Natural killer cell treated with Interleukin-12 subunit alpha and Interleukin-12 subunit beta and Interleukin-15 and Interleukin-18, amount 100 ng/mL, for 72 hours (primary cell): ENCODE measurements around the gene SHISA8. TPM values are rescaled to one million over a fixed set of nuclear protein-coding genes. Genes with fewer than 3 reads are reported as not detected.

Experiments
- ATAC-seq, 2 donors: fragments of 150-1000 bp; cut with Tn5 transposase in 1 of 2; sonication (Bioruptor Pico), chemical (Tn5 transposase) in 1 of 2; 2 replicates each; pipeline ENCODE4 v1.10.0; 2021
- DNase-seq: peaks from one replicate; pipeline ENCODE4 v3.0.0; 2022; ENCODE audit warnings: low spot score
- H3K27ac Mint-ChIP-seq, 2 donors: 1 replicate in 1 of 2; 2 replicates in 1 of 2; pipeline ENCODE4 v1.8.0; 2022; ENCODE audit warnings: mixed read lengths in 2 of 2, mild to moderate bottlenecking in 1 of 2, moderate library complexity in 1 of 2
- H3K27me3 Mint-ChIP-seq, 2 donors: 1 replicate in 1 of 2; 2 replicates in 1 of 2; pipeline ENCODE4 v1.8.0; 2022; ENCODE audit warnings: mixed read lengths in 2 of 2
- H3K36me3 Mint-ChIP-seq: one replicate; pipeline ENCODE4 v1.8.0; 2022; ENCODE audit warnings: mixed read lengths
- H3K4me1 Mint-ChIP-seq, 2 donors: 1 replicate in 1 of 2; 2 replicates in 1 of 2; pipeline ENCODE4 v1.8.0; 2022; ENCODE audit warnings: low read depth in 2 of 2, mixed read lengths in 2 of 2, mild to moderate bottlenecking in 1 of 2
- H3K4me3 Mint-ChIP-seq: one replicate; pipeline ENCODE4 v1.8.0; 2022; ENCODE audit warnings: mixed read lengths
- H3K9me3 Mint-ChIP-seq: 2 replicates; pipeline ENCODE4 v1.8.0; 2022; ENCODE audit warnings: mixed read lengths
- total RNA-seq, 2 donors: library from RNA; stranded (reverse); gene quantifications; one replicate each; pipeline ENCODE4 v1.2.3, GENCODE V29; 2022

Gene SHISA8
- total RNA-seq, 2 donors from 2014 or later, result not detected

- Mint-ChIP-seq H3K27me3 (peaks cover 0 to 3% of the 10 kb centered on the region in 2 donors), H3K4me3 (peak overlapping the region; percentile 52), H3K4me1 (peaks cover 0 to 6% of the 10 kb centered on the region in 2 donors), H3K36me3 (no peaks in the 10 kb centered on the region), H3K9me3 (no peaks in the 10 kb centered on the region), H3K27ac (no peak overlapping the region)
- peak; percentile 79 to 86 for ATAC-seq
- no peak for DNase-seq
These were observed 11.0 kb upstream of the SHISA8 start for GRCh38 chr22:41925783-41926460.

DNA sequence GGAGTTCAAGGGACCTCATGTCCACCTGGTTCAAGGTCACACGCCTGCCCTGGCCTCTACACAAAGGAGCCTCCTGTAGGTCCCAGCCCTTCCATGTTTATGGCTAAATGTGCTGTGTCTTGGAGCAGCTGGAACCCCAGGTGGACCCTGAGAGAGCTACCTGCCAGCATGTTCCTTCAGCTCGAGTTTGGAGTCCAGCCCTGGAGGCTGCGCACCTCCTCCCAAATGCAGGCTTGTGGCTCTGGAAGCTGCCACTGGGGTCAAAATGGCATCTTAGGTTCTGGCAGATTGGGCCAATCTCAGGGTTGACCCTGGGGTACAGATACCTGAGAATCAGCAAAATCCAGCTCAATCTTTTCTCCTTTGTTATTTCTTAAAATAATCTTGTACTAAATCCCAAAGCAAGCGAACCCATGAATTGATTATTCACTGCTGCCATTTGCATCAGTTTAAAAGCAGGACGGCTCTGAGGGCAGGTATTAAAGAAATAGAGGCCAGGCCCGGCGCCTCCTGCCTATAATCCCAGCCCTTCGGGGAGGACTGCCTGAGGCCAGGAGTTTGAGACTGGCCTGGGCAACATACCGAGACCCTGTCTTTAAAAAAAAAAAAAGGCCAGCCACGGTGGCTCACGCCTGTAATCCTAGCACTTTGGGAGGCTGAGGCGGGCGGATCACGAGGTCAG, 8.9 kb upstream of the SHISA8 start:
- no peak for DNase-seq
- H3K4me1 Mint-ChIP-seq, result peaks cover 0 to 9% of the 10 kb centered on the region in 2 donors
- no peak overlapping the region for H3K27ac Mint-ChIP-seq
- peaks cover 0 to 3% of the 10 kb centered on the region in 2 donors for H3K27me3 Mint-ChIP-seq
- H3K36me3 Mint-ChIP-seq, result no peaks in the 10 kb centered on the region
- ATAC-seq, result no peak
- no peaks in the 10 kb centered on the region for H3K9me3 Mint-ChIP-seq
- H3K4me3 Mint-ChIP-seq, result no peak overlapping the region

DNA sequence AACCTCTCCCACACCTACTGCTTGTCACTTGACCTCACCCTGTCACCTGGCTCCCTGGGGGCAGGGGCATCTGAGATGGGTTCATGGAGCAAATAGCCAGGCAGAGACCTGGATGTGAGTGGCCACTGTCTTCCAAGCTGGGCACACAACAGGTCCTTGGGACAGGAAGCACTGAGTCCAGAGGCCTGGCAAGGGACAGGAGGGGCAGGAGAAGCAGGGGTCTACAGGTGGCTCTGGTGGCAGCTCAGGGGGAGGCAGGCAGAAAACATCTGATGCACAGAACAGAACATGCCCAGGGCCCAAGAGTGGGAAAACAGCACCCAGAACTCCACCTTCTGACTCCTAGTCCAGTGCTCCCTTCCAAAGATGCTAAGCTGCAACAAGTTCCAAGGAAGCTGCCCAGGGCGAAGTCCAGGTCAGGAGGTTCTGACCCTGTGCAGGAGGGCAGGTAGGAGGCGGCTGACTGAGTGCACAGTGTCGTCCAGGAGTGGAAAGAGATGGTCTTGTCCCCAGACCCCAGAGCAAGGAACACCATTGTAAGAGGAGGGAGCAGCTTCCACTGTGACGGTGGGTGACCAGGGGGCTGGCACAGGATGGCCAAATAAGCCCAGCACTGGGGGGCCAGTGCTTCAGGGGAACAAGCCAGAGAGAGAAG, 8.2 kb upstream of the SHISA8 start:
- no peak overlapping the region for H3K27ac Mint-ChIP-seq
- H3K4me3 Mint-ChIP-seq, result no peak overlapping the region
- no peaks in the 10 kb centered on the region for H3K36me3 Mint-ChIP-seq
- H3K27me3 Mint-ChIP-seq, result peaks cover 0 to 3% of the 10 kb centered on the region in 2 donors
- no peak for DNase-seq
- no peak for ATAC-seq
- H3K9me3 Mint-ChIP-seq, result no peaks in the 10 kb centered on the region
- H3K4me1 Mint-ChIP-seq, result peaks cover 0 to 9% of the 10 kb centered on the region in 2 donors

GRCh38 chr22:41922328-41922727, 7.5 kb upstream of the SHISA8 start:
- DNase-seq, result no peak
- Mint-ChIP-seq H3K4me3 (no peak overlapping the region), H3K4me1 (peaks cover 0 to 9% of the 10 kb centered on the region in 2 donors), H3K27ac (no peak overlapping the region), H3K9me3 (no peaks in the 10 kb centered on the region), H3K36me3 (no peaks in the 10 kb centered on the region), H3K27me3 (peaks cover 0 to 3% of the 10 kb centered on the region in 2 donors)
- ATAC-seq, result no peak

- Mint-ChIP-seq H3K27ac (no peak overlapping the region), H3K4me3 (peak overlapping the region; percentile 62), H3K9me3 (no peaks in the 10 kb centered on the region), H3K27me3 (peaks cover 10 to 13% of the 10 kb centered on the region in 2 donors), H3K4me1 (peaks cover 0 to 6% of the 10 kb centered on the region in 2 donors), H3K36me3 (no peaks in the 10 kb centered on the region)
- DNase-seq (no peak), ATAC-seq (peak in 1 of 2 donors; percentile 2)
These were observed 5.5 kb upstream of the SHISA8 start for GRCh38 chr22:41920271-41920976.

GRCh38 chr22:41919357-41920224, 4.7 kb upstream of the SHISA8 start:
- no peaks in the 10 kb centered on the region for H3K9me3 Mint-ChIP-seq
- DNase-seq (peak; percentile 78), ATAC-seq (peak; percentile 60 to 85)
- H3K36me3 Mint-ChIP-seq, result no peaks in the 10 kb centered on the region
- peak overlapping the region; percentile 41 for H3K4me3 Mint-ChIP-seq
- no peak overlapping the region for H3K27ac Mint-ChIP-seq
- H3K4me1 Mint-ChIP-seq, result peaks cover 0 to 5% of the 10 kb centered on the region in 2 donors
- H3K27me3 Mint-ChIP-seq, result peaks cover 10% of the 10 kb centered on the region in 2 donors

GRCh38 chr22:41917903-41918791, 3.3 kb upstream of the SHISA8 start:
- peaks cover 0 to 5% of the 10 kb centered on the region in 2 donors for H3K4me1 Mint-ChIP-seq
- no peak for DNase-seq
- no peak overlapping the region for H3K27ac Mint-ChIP-seq
- H3K27me3 Mint-ChIP-seq, result peaks cover 13 to 14% of the 10 kb centered on the region in 2 donors
- ATAC-seq, result no peak
- no peak overlapping the region for H3K4me3 Mint-ChIP-seq
- H3K9me3 Mint-ChIP-seq, result no peaks in the 10 kb centered on the region
- no peaks in the 10 kb centered on the region for H3K36me3 Mint-ChIP-seq

GRCh38 chr22:41917375-41917902, 2.6 kb upstream of the SHISA8 start:
- Mint-ChIP-seq H3K27me3 (peaks cover 20 to 21% of the 10 kb centered on the region in 2 donors), H3K27ac (no peak overlapping the region), H3K4me3 (no peak overlapping the region), H3K4me1 (peaks cover 0 to 9% of the 10 kb centered on the region in 2 donors), H3K36me3 (no peaks in the 10 kb centered on the region), H3K9me3 (no peaks in the 10 kb centered on the region)
- no peak for ATAC-seq
- no peak for DNase-seq

- ATAC-seq (no peak), DNase-seq (no peak)
- Mint-ChIP-seq H3K27ac (no peak overlapping the region), H3K36me3 (no peaks in the 10 kb centered on the region), H3K27me3 (peaks cover 22 to 25% of the 10 kb centered on the region in 2 donors), H3K4me3 (no peak overlapping the region), H3K9me3 (no peaks in the 10 kb centered on the region), H3K4me1 (peaks cover 0 to 11% of the 10 kb centered on the region in 2 donors)
These were observed 2.0 kb upstream of the SHISA8 start for GRCh38 chr22:41916745-41917358.

DNA sequence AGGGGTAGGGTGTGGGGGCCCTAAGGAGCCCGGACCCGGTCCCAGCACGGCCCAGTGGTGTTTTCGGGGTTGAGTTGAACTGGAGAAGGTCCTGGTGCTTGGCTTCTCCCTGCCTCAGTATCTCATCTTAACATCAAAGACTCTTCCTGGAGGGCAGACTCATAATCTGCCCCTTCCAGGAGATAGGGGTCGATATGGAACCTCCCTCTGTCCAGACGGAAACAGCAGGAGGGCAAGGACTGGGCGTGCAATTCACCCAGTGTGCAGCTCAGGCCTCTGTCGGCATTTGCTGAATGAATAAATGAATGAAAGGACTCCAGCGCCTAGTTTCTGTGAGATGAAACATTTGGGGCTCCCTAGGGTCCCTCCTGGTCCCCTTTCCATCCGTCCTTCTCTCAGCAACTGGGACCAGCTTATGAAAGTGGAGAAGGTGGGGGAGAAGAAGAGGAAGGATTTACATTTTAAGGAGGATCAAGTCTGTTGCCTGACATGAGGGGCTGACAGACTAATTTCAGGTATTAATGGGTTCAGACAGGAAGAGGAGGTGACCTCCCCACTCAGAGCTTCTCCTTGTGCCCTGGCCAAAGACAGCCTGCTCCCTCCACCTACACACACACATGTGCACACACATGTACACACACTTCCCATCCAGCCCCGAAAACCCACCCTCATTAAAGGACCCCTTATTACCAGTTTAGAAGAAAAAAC, 1.1 kb upstream of the SHISA8 start:
- Mint-ChIP-seq H3K36me3 (no peaks in the 10 kb centered on the region), H3K9me3 (no peaks in the 10 kb centered on the region), H3K4me3 (peak overlapping the region; percentile 25), H3K27me3 (peaks cover 27 to 33% of the 10 kb centered on the region in 2 donors), H3K4me1 (peaks cover 0 to 16% of the 10 kb centered on the region in 2 donors), H3K27ac (no peak overlapping the region)
- no peak for DNase-seq
- no peak for ATAC-seq

DNA sequence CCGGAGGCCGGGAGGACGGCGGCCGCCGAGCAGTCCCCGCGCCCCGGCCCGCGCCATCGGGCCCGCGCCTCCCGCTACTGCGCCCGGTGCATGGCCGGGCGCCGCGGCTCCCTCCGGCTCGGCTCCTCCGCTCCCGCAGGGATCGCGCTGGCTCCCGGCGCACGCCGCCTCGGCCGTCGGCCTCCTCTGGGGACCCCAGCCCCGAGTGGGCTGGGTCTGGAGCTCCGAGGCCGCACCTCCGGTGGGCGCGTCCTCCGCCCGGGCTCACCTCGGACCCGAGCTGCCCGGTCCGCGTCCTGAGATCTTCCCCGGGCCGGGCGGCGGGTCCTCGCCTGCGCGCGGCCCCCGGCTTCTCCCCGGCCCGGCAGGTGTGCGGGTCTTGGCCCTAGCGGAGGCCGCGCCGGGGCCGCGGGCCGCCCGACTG, 251 bp downstream of the SHISA8 start:
- ATAC-seq (peak in 1 of 2 donors; percentile 2), DNase-seq (no peak)
- no peak overlapping the region for H3K27ac Mint-ChIP-seq
- H3K9me3 Mint-ChIP-seq, result no peaks in the 10 kb centered on the region
- H3K36me3 Mint-ChIP-seq, result no peaks in the 10 kb centered on the region
- H3K4me1 Mint-ChIP-seq, result peaks cover 0 to 13% of the 10 kb centered on the region in 2 donors
- H3K27me3 Mint-ChIP-seq, result peaks cover 27 to 33% of the 10 kb centered on the region in 2 donors
- H3K4me3 Mint-ChIP-seq, result no peak overlapping the region
